IMR-90 (cell line): ENCODE results near the gene LTB4R2. TPM values are rescaled to one million over a fixed set of nuclear protein-coding genes. Genes with fewer than 3 reads are reported as not detected.

Experiments
- ATAC-seq: fragments of 200-7000 bp; cut with Tn5 transposase; 2 replicates; pipeline ENCODE4 v1.9.1; 2020; ENCODE audit warnings: low read depth, mild to moderate bottlenecking, moderate library complexity
- BruUV-seq: library from RNA; stranded (reverse); fragments of 400-500 nt; replicated peaks from 2 replicates; lab custom pipeline; 2021; lab: Mats Ljungman, UMichigan
- CTCF ChIA-PET: fragments of 300-600 bp; formaldehyde crosslinking; extraction: SDS; loops from one replicate; lab custom pipeline; 2021; ENCODE audit warnings: antibody characterized with exemption; lab: Yijun Ruan, JAX
- POLR2A ChIA-PET: fragments of 300-600 bp; sonication (Branson Sonifier 250); formaldehyde crosslinking; loops from one replicate; lab custom pipeline; 2022; ENCODE audit warnings: antibody characterized with exemption; ENCODE audit not compliant: unreplicated experiment; lab: Charles Lee
- DNase-seq: peaks from one replicate; pipeline ENCODE4 v3.0.0; 2013
- H2AFZ ChIP-seq: replicated peaks from 2 replicates; pipeline ENCODE3; 2013; ENCODE audit warnings: low read length, mild to moderate bottlenecking; ENCODE audit not compliant: poor library complexity
- H2AK5ac ChIP-seq: 2 replicates; pipeline ENCODE4 v1.6.1; 2013; ENCODE audit warnings: low read depth, low read length, inconsistent platforms
- H2AK9ac ChIP-seq: replicated peaks from 2 replicates; pipeline ENCODE3; 2013; ENCODE audit warnings: mild to moderate bottlenecking, low read depth, low read length, moderate library complexity; ENCODE audit not compliant: poor library complexity
- H2BK120ac ChIP-seq: 2 replicates; pipeline ENCODE4 v1.6.1; 2013; ENCODE audit warnings: low read depth, low read length, inconsistent platforms
- H2BK15ac ChIP-seq: 3 replicates; pipeline ENCODE4 v1.6.1; 2013; ENCODE audit warnings: low read depth, low read length, inconsistent platforms
- H2BK20ac ChIP-seq: 2 replicates; pipeline ENCODE4 v1.6.1; 2013; ENCODE audit warnings: low read depth, mild to moderate bottlenecking, inconsistent platforms, low read length, moderate library complexity
- H2BK5ac ChIP-seq: 2 replicates; pipeline ENCODE4 v1.6.1; 2013; ENCODE audit warnings: mild to moderate bottlenecking, low read depth, low read length, inconsistent platforms; ENCODE audit not compliant: poor library complexity, severe bottlenecking
- H3K14ac ChIP-seq: replicated peaks from 2 replicates; pipeline ENCODE4 v1.6.1; 2013; ENCODE audit warnings: low read depth, low read length, inconsistent platforms
- H3K18ac ChIP-seq: 2 replicates; pipeline ENCODE4 v1.6.1; 2013; ENCODE audit warnings: low read depth, low read length, control low read depth
- H3K23ac ChIP-seq: 2 replicates; pipeline ENCODE4 v1.6.1; 2013; ENCODE audit warnings: low read depth, low read length, inconsistent platforms
- H3K27ac ChIP-seq: 2 replicates; pipeline ENCODE4 v1.5.1; 2013; ENCODE audit warnings: mild to moderate bottlenecking, control low read depth, low read length; ENCODE audit not compliant: insufficient read depth
- H3K27me3 ChIP-seq: 2 replicates; pipeline ENCODE4 v1.6.1; 2013; ENCODE audit warnings: low read length; ENCODE audit not compliant: control insufficient read depth, insufficient read depth
- H3K36me3 ChIP-seq: 2 replicates; pipeline ENCODE4 v1.6.1; 2013; ENCODE audit warnings: low read length, mixed read lengths; ENCODE audit not compliant: control insufficient read depth, insufficient read depth
- H3K4ac ChIP-seq: 2 replicates; pipeline ENCODE4 v1.6.1; 2013; ENCODE audit warnings: low read depth, low read length, inconsistent platforms
- H3K4me1 ChIP-seq: 2 replicates; pipeline ENCODE4 v1.6.1; 2013; ENCODE audit warnings: low read length, mixed read lengths; ENCODE audit not compliant: control insufficient read depth, insufficient read depth
- H3K4me2 ChIP-seq: 2 replicates; pipeline ENCODE4 v1.6.1; 2013; ENCODE audit warnings: low read depth, mild to moderate bottlenecking, control low read depth, low read length, moderate library complexity
- H3K4me3 ChIP-seq: 2 replicates; pipeline ENCODE4 v1.5.1; 2013; ENCODE audit warnings: low read depth, mild to moderate bottlenecking, control low read depth, low read length, moderate library complexity; ENCODE audit not compliant: insufficient read depth
- H3K56ac ChIP-seq: 2 replicates; pipeline ENCODE4 v1.6.1; 2013; ENCODE audit warnings: low read length, inconsistent platforms; ENCODE audit not compliant: insufficient read depth; ENCODE audit errors: extremely low read depth
- H3K79me1 ChIP-seq, 2 experiments: 2 replicates each; pipeline ENCODE4 v1.6.1; 2013; ENCODE audit warnings: low read length in 2 of 2, inconsistent platforms in 1 of 2, low read depth in 1 of 2
- H3K9ac ChIP-seq: 2 replicates; pipeline ENCODE4 v1.6.1; 2013; ENCODE audit warnings: low read depth, low read length, control low read depth
- H3K9me1 ChIP-seq: 2 replicates; pipeline ENCODE4 v1.6.1; 2013; ENCODE audit warnings: low read length, inconsistent platforms; ENCODE audit not compliant: insufficient read depth
- H3K9me3 ChIP-seq: 2 replicates; pipeline ENCODE4 v1.6.1; 2013; ENCODE audit warnings: low read length; ENCODE audit not compliant: control insufficient read depth, insufficient read depth
- H4K20me1 ChIP-seq: 2 replicates; pipeline ENCODE4 v1.6.1; 2013; ENCODE audit warnings: low read length, inconsistent platforms; ENCODE audit not compliant: insufficient read depth
- H4K5ac ChIP-seq: 2 replicates; pipeline ENCODE4 v1.6.1; 2013; ENCODE audit warnings: mild to moderate bottlenecking, low read depth, low read length, control low read depth
- H4K8ac ChIP-seq, 2 experiments: 2 replicates each; pipeline ENCODE4 v1.6.1; 2013; ENCODE audit warnings: low read depth in 2 of 2, low read length in 2 of 2, control low read depth in 1 of 2, inconsistent platforms in 1 of 2
- H4K91ac ChIP-seq: 2 replicates; pipeline ENCODE4 v1.6.1; 2013; ENCODE audit warnings: low read depth, low read length, inconsistent platforms; ENCODE audit not compliant: insufficient read depth
- BHLHE40 ChIP-seq: fragments of 150-350 bp; IDR thresholded peaks from 2 replicates; pipeline ENCODE4 v1.6.1; 2016; ENCODE audit warnings: mild to moderate bottlenecking, low read depth, low read length
- MXI1 ChIP-seq: IDR thresholded peaks from 2 replicates; pipeline ENCODE4 v1.6.1; 2012; ENCODE audit warnings: low read depth, mild to moderate bottlenecking, low read length, moderate library complexity, borderline replicate concordance
- WGBS, 2 experiments: methylation state at CpG; one replicate each; pipeline versions ENCODE4 v1.1.5 to v1.1.7; 2013; ENCODE audit warnings: missing lambda C conversion rate in 2 of 2; ENCODE audit not compliant: insufficient read length in 1 of 2; ENCODE audit errors: extremely low coverage in 2 of 2; 5-methylcytosine and 5-hydroxymethylcytosine counted together
- dilution Hi-C: fragments of 300-500 bp; cut with HindIII; formaldehyde crosslinking; loops from one replicate; pipeline ENCODE4 v1.14.3; 2018; ENCODE audit warnings: low sequenced_read_pairs; ENCODE audit not compliant: unreplicated experiment
- in situ Hi-C: fragments of 300-500 bp; cut with MboI; formaldehyde crosslinking; loops from 3 replicates; pipeline ENCODE4 v1.14.3; 2019; ENCODE audit warnings: low sequenced_read_pairs, inconsistent platforms, mixed read lengths
- intact Hi-C: fragments of 100-400 bp; cut with micrococcal nuclease; formaldehyde crosslinking; loops from 2 replicates; pipeline ENCODE4 v1.10.0; 2022
- polyA plus RNA-seq, 3 experiments: library from polyadenylated mRNA; depleted of rRNA; stranded (reverse); fragments of >200 nt; gene quantifications; 2 replicates each; pipeline ENCODE4 v1.2.3, GENCODE V29; 2012; ENCODE audit warnings: low replicate concordance in 1 of 3
- total RNA-seq: library from RNA; depleted of rRNA; stranded (reverse); fragments of >200 nt; gene quantifications from 2 replicates; pipeline ENCODE4 v1.2.3, GENCODE V29; 2012

The LTB4R2 gene
- total and polyA plus RNA-seq, 2 of the 4 experiments (the other 2 are of a cell fraction) = 0.72 to 1.7 TPM

DNA sequence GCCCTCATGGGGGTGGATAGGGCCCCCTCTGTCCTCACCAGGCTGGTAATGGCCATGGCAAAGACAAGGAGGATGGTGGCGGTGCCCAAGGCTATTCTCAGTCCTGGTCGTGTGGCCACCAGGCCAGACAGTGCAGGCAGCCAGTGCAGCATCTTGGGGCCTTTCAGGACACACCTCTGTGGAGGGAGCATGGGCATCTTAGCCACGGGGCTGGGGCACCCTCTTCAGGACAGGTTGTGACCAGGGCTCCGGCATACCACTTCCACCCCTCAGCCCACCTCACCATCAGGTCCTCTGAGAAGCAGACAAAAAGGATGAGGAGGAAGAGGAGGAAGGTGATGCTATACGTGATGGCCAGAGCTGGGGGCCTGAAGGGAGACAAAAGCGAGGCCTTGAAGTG is 14.1 kb downstream of the LTB4R2 start:
- ATAC-seq = no peak
- Histone ChIP-seq H2BK5ac (no peak overlapping the region), H3K27me3 (peaks cover 51% of the 10 kb centered on the region), H2AFZ (no peak overlapping the region), H3K36me3 (no peaks in the 10 kb centered on the region), H3K4ac (no peak overlapping the region), H3K4me3 (no peak overlapping the region), H2BK120ac (no peak overlapping the region), H4K20me1 (no peaks in the 10 kb centered on the region), H2BK20ac (no peak overlapping the region), H3K9me3 (no peaks in the 10 kb centered on the region), H3K4me2 (no peak overlapping the region), H3K14ac (no peak overlapping the region), H3K9ac (no peak overlapping the region), H3K23ac (no peak overlapping the region), H4K5ac (no peak overlapping the region), H2AK5ac (no peak overlapping the region), H2BK15ac (no peak overlapping the region), H2AK9ac (no peak overlapping the region), H4K8ac (no peak overlapping the region), H3K4me1 (no peaks in the 10 kb centered on the region), H3K9me1 (no peaks in the 10 kb centered on the region; the same call in 1 of the 2 replicates), H4K91ac (no peak overlapping the region), H3K56ac (no peak overlapping the region), H3K79me1 (no peaks in the 10 kb centered on the region), H3K18ac (no peak overlapping the region), H3K27ac (no peak overlapping the region)
- in situ Hi-C loops (no loop called here), intact Hi-C loops (no loop called here), dilution Hi-C loops (no loop called here)
- DNase-seq = no peak
- 63% methylated on average over 2 of the region's 6 CpGs; no CpG with 5 or more reads in 1 of the 2 experiments for WGBS, 2 experiments
- CTCF ChIA-PET = interaction anchor here (1.0 kb wide), 1 partner anchor 9 kb away, joined by 3 read pairs; no protein-coding TSS in a partner anchor
- POLR2A ChIA-PET = no interaction called here
- no TSS peak for BruUV-seq
- no peak for TF ChIP-seq BHLHE40
- TF ChIP-seq MXI1 = no peak
